ENCODE results near the gene PSME3.
"Not testable (repeated sequence)": the region's sequence is repeated elsewhere in the genome, so short reads cannot be mapped to it uniquely, and the experiment has no call there.

Gene PSME3

GRCh38 chr17:42880776-42881310 lies 47.6 kb downstream of the PSME3 start:
- H3K4me3 ChIP-seq (ENCODE audit: low read depth, low read length): no peak overlapping the region
- TF ChIP-seq CTCF (IDR thresholded peaks at IDR 0.05; ENCODE audit: insufficient read depth, low read length, missing control alignments): no peak
- ChIA-PET CTCF (interaction anchor here (1.6 kb wide), 1 partner anchor 22 kb away, joined by 3 read pairs; no protein-coding TSS in a partner anchor), POLR2A (no interaction called here)
- no peak for DNase-seq (ENCODE audit: low read depth, low spot score)

GRCh38 chr17:42881706-42882105 lies 48.5 kb downstream of the PSME3 start:
- DNase-seq (ENCODE audit: low read depth, low spot score); POLR2A ChIA-PET; CTCF ChIA-PET; H3K4me3 ChIP-seq (ENCODE audit: low read depth, low read length): not testable (repeated sequence)

- TF ChIP-seq CTCF (IDR thresholded peaks at IDR 0.05; ENCODE audit: insufficient read depth, low read length, missing control alignments): no peak
- POLR2A ChIA-PET: no interaction called here
- DNase-seq (ENCODE audit: low read depth, low spot score): no peak
- H3K4me3 ChIP-seq (ENCODE audit: low read depth, low read length): no peak overlapping the region
- CTCF ChIA-PET: no interaction called here
Observed at GRCh38 chr17:42882166-42882565, 49.0 kb downstream of the PSME3 start.

GRCh38 chr17:42883802-42884558 lies 50.8 kb downstream of the PSME3 start:
- no peak for DNase-seq (ENCODE audit: low read depth, low spot score)
- H3K4me3 ChIP-seq (ENCODE audit: low read depth, low read length): no peak overlapping the region
- no peak for TF ChIP-seq CTCF (IDR thresholded peaks at IDR 0.05; ENCODE audit: insufficient read depth, low read length, missing control alignments)
- POLR2A ChIA-PET: interaction anchor here (0.6 kb wide), 1 partner anchor 31 kb away, joined by 4 read pairs; no protein-coding TSS in a partner anchor
- CTCF ChIA-PET: interaction anchor here (0.6 kb wide), 1 partner anchor 140 kb away, joined by 4 read pairs; no protein-coding TSS in a partner anchor

- H3K4me3 ChIP-seq (ENCODE audit: low read depth, low read length); DNase-seq (ENCODE audit: low read depth, low spot score); POLR2A ChIA-PET; CTCF ChIA-PET: not testable (repeated sequence)
Observed at GRCh38 chr17:42885806-42886205, 52.6 kb downstream of the PSME3 start.

GRCh38 chr17:42886283-42887176 lies 53.3 kb downstream of the PSME3 start:
- no peak for DNase-seq (ENCODE audit: low read depth, low spot score)
- no peak for TF ChIP-seq CTCF (IDR thresholded peaks at IDR 0.05; ENCODE audit: insufficient read depth, low read length, missing control alignments)
- no peak overlapping the region for H3K4me3 ChIP-seq (ENCODE audit: low read depth, low read length)
- CTCF ChIA-PET: no interaction called here
- POLR2A ChIA-PET: no interaction called here

- TF ChIP-seq CTCF (IDR thresholded peaks at IDR 0.05; ENCODE audit: insufficient read depth, low read length, missing control alignments): no peak
- DNase-seq (ENCODE audit: low read depth, low spot score): no peak
- H3K4me3 ChIP-seq (ENCODE audit: low read depth, low read length): no peak overlapping the region
- ChIA-PET POLR2A (no interaction called here), CTCF (interaction anchor here (0.6 to 1.0 kb wide), 3 partner anchors 9 to 47 kb away, joined by 3 read pairs; no protein-coding TSS in a partner anchor)
Observed at GRCh38 chr17:42889809-42890208, 56.6 kb downstream of the PSME3 start.
